Activated CD8-positive, alpha-beta memory T cell treated with anti-CD3 and anti-CD28 coated beads for 1 hour (primary cell): ENCODE measurements around the gene ZNF547.
"Not testable (repeated sequence)": the region's sequence is repeated elsewhere in the genome, so short reads cannot be mapped to it uniquely, and the experiment has no call there.

Source experiments
- DNase-seq, 2 donors: peaks; one replicate each; pipeline ENCODE4 v3.0.0-alpha.2; 2020; ENCODE audit warnings: low read depth in 1 of 2; ENCODE audit errors: extremely low read depth in 1 of 2

ZNF547 gene

DNA sequence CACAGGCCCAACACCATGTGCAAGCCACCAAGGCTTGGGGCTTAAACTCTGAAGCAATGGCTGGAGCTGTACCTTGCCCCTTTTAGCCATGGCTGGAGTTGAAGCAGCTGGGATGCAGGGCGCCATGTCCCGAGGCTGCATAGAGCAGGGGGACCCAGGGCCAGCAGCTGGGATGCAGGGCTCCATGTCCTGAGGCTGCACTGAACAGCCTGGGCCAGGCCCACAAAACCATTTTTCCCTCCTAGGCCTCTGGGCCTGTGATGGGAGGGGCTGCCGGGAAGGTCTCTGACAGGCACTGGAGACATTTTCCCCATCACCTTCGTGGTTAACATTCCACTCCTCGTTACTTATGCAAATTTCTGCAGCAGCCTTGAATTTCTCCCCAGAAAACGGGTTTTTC is 10.8 kb downstream of the ZNF547 start:
- DNase-seq = no peak

GRCh38 chr19:57374647-57375046 is 11.3 kb downstream of the ZNF547 start:
- DNase-seq = not testable (repeated sequence)

- DNase-seq = no peak
Observed at GRCh38 chr19:57376151-57376550, 12.8 kb downstream of the ZNF547 start.

GRCh38 chr19:57377498-57378146 is 14.3 kb downstream of the ZNF547 start:
- no peak for DNase-seq

DNA sequence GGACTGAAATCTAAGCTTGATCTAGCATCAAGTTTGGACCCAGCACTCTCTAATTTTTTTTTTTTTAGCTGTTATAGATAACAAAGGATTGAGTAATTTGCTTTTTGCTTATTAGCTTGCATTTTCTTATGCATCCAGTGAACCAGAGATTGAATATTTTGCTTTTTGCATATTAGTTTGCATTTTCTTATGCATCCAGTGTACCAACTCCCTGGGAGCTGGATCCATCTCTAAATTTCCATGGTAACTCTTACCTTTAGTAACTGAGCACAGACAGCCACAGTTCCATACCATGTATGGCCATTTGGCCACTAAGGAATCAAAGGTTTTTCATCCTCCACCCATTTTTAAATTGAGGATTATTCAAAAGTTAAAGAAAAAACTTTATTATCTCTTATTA is 17.6 kb downstream of the ZNF547 start:
- DNase-seq = no peak

- DNase-seq = no peak
Observed at GRCh38 chr19:57382806-57383488, 19.6 kb downstream of the ZNF547 start.

DNA sequence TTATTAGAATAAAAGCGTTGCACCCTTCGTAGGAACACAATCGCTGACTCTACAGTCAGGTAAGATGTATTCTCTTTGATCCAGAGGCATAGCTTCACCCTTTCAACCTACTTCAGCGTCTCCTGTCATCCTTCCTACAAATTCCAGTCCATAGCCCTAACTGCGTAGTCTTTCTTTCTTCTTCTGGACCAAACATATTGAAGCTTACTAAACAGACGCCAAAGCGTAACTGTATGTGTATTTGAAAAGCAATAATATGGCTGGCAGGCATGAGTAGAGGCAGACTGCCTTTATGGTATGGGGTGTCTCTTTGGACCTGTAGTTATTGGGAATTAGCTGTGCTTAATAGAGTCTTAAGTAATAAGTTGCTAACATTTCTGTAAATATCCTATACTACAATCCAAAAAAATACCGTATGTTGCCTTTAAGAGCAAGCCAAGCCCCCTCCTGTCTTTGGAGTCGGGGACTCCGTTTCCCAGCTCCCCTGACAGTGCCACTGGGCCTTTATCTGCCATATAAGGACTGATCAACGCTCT is 25.9 kb downstream of the ZNF547 start:
- DNase-seq = no peak

DNA sequence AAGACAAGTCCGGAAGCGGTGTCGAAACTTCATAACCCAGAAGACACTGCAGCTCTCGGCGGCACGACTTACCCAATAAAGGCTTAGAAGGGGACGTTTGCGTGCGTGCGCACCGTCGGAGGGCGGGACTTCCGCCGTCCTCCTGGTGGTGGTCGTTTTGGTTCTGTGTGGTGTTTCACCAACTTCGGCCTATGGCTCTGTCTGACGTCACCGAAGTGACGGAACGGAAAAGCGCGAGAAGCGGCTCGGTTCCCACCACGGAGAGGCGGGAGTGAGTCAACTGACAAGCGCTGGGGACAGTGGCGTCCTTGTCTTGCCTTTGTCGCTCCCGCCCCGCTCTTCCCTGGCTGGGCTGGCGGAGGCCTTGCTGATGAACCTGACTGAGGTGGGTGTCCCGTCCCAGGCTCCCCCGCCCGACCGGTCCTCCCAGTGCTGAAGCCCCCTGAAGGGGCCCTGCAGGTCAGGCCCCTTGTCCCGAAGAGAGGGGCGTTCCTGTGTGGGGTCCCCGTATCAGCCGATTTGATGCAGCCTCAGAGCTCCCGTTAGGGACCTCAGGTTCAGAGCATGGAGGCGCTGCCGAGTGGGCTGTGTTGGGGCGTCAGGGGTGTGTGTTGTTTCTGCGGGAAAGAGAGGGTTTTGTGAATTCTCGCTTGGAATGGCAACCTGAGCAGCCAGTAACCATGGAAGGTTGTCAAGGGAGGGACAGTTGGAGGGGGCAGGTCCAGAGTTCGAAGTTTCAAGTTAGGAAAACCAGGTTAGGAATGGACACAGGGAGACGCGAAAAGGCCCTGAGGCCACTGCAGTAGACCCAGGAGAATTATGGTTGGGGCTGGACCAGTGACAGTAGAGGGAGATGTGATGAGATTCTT is 26.6 kb downstream of the ZNF547 start, which contains the start of gene ZNF548:
Gene ZNF548, plus strand, starts transcription at position 125 of the 869 bp plus-strand sequence. Its CDS starts 246 bp downstream, at position 371.
- peak; percentile 95 to 97 for DNase-seq

DNA sequence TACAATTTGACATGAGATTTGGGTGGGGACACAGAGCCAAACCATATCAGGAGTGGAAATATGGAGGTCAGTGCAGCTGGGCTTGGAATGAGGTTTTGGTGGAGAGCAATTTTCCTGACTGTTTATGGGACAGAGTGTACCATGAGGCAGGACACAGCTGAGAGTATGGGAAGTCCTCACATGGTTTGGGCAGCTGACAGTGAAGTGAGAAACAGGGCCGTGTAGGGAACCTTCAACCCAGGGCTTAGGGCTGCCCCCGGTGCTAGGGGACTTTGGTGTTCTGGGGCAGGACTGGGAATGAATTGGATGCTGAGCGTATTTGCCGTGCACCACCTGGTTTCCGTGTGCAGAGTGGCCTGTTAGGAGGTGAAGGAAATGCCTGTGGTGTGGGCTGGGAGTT is 32.4 kb downstream of the ZNF547 start:
- DNase-seq = no peak

- no peak for DNase-seq
Observed at GRCh38 chr19:57398868-57399267, 35.5 kb downstream of the ZNF547 start.

DNA sequence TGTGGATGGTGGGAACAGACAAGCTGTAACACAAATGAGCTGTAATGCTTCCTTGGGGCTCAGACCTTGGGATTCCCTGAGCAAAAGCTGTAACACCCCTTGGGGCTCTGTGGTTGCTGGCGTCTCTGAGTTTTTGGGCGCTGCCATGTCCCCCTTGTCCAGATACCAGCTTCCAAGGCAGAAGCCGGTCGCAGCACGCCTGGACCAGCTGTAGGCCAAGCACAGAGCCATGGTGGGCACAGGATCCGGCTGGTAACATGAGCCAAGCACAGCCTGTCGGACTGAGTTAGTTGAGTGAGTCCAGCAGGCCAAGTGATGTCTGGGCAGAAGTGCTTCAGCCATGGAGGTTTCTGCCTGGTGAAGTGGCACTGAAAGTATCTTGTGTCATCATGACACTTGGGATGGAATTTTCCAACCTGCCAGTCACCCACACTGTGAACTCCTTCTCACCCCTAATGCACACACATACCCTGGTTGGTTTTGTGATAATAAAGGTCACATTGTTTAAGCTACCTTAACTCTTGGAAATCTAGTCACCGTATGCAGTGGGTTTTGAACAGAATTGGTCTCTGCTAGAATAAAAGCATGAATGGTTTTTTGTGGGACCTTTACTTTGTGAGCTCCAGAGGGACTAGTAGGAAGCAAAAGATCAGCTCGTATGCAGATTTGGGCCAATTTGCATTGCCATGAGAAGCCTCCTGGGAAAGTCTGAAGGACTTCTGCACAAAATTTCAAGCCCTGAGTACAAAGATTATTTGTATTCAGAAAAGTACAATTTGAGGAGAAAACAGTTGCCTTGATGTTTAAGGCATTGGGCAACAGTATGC is 40.6 kb downstream of the ZNF547 start:
- no peak for DNase-seq

- peak; percentile 46 to 49 for DNase-seq
Observed at GRCh38 chr19:57406516-57407123, 43.3 kb downstream of the ZNF547 start.

- DNase-seq = peak; percentile 86 to 87
Observed at GRCh38 chr19:57410877-57411671, 47.7 kb downstream of the ZNF547 start, which contains the start of gene ZNF17. Gene ZNF17, plus strand, starts transcription at chr19:57411161. Its CDS starts 2,455 bp downstream, at chr19:57413616.

GRCh38 chr19:57419439-57419838 is 56.1 kb downstream of the ZNF547 start:
- DNase-seq = no peak

DNA sequence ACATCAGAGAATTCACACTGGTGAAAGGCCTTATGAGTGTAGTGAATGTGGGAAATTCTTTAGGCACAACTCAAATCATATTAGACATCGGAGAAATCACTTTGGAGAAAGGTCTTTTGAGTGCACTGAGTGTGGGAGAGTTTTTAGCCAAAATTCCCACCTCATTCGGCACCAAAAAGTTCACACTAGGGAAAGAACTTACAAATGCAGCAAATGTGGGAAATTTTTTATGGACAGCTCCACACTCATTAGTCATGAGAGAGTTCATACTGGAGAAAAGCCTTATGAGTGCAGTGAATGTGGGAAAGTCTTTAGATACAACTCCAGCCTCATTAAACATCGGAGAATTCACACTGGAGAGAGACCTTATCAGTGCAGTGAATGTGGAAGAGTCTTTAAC is 57.7 kb downstream of the ZNF547 start:
- no peak for DNase-seq
